Dermis microvascular lymphatic vessel endothelial cell (primary cell): ENCODE results near the gene ZNF462. TPM values are rescaled to one million over a fixed set of nuclear protein-coding genes. Genes with fewer than 3 reads are reported as not detected.

ENCODE experiments used
- DNase-seq, 2 donors: peaks; one replicate each; pipeline versions ENCODE4 v3.0.0 to v3.0.0-alpha.2; 2010; ENCODE audit warnings: low read depth in 2 of 2
- total RNA-seq: library from RNA; depleted of rRNA; stranded (reverse); fragments of >200 nt; gene quantifications from 2 replicates; pipeline ENCODE4 v1.2.1, GENCODE V29; 2014

Gene ZNF462
- total RNA-seq, 1 donor from 2014 or later: 4.9 TPM

GRCh38 chr9:106994463-106994862 lies 131.5 kb downstream of the ZNF462 start:
- no peak for DNase-seq

GRCh38 chr9:107000218-107000617 lies 137.3 kb downstream of the ZNF462 start:
- DNase-seq: no peak

- DNase-seq: no peak
These were observed 142.2 kb downstream of the ZNF462 start for GRCh38 chr9:107005201-107005600.

GRCh38 chr9:107007402-107007801 lies 144.4 kb downstream of the ZNF462 start:
- no peak for DNase-seq

- DNase-seq: no peak
These were observed 145.0 kb downstream of the ZNF462 start for GRCh38 chr9:107008011-107008410.

GRCh38 chr9:107008447-107008846 lies 145.5 kb downstream of the ZNF462 start:
- no peak for DNase-seq

- DNase-seq: no peak
These were observed 153.4 kb downstream of the ZNF462 start for GRCh38 chr9:107016383-107016782.

GRCh38 chr9:107018861-107019545 lies 156.0 kb downstream of the ZNF462 start:
- DNase-seq: no peak

GRCh38 chr9:107020040-107020530 lies 157.1 kb downstream of the ZNF462 start:
- no peak for DNase-seq

- DNase-seq: no peak
These were observed 161.2 kb downstream of the ZNF462 start for GRCh38 chr9:107024193-107024592.

- no peak for DNase-seq
These were observed 162.5 kb downstream of the ZNF462 start for GRCh38 chr9:107025260-107026035.

- DNase-seq: no peak
These were observed 166.2 kb downstream of the ZNF462 start for GRCh38 chr9:107029146-107029545.

GRCh38 chr9:107033966-107034365 lies 171.0 kb downstream of the ZNF462 start:
- DNase-seq: no peak

- no peak for DNase-seq
These were observed 171.9 kb downstream of the ZNF462 start for GRCh38 chr9:107034831-107035230.

GRCh38 chr9:107036367-107036766 lies 173.4 kb downstream of the ZNF462 start:
- DNase-seq: no peak

GRCh38 chr9:107039542-107039941 lies 176.6 kb downstream of the ZNF462 start:
- peak in 1 of 2 donors; percentile 60 for DNase-seq

- no peak for DNase-seq
These were observed 179.6 kb downstream of the ZNF462 start for GRCh38 chr9:107042606-107043005.

GRCh38 chr9:107043886-107044285 lies 180.9 kb downstream of the ZNF462 start:
- DNase-seq: peak; percentile 1 to 12

GRCh38 chr9:107044872-107045271 lies 181.9 kb downstream of the ZNF462 start:
- DNase-seq: no peak

- no peak for DNase-seq
These were observed 183.7 kb downstream of the ZNF462 start for GRCh38 chr9:107046692-107047091.

- DNase-seq: no peak
These were observed 186.3 kb downstream of the ZNF462 start for GRCh38 chr9:107049046-107049802.

- no peak for DNase-seq
These were observed 186.8 kb downstream of the ZNF462 start for GRCh38 chr9:107049803-107050184.
